IPS DF 6.9 (cell line): ENCODE data around the gene TOR1B.
A peak's percentile ranks its signal among the peaks of the same experiment; 100 is the strongest.
"Not testable (repeated sequence)": the region's sequence is repeated elsewhere in the genome, so short reads cannot be mapped to it uniquely, and the experiment has no call there.

Source experiments
- DNase-seq: peaks from one replicate; pipeline ENCODE4 v3.0.0-alpha.2; 2013; ENCODE audit warnings: low read depth, low spot score
- H3K27ac ChIP-seq: one replicate; pipeline ENCODE4 v1.5.1; 2013; ENCODE audit warnings: low read length, control low read depth
- H3K27me3 ChIP-seq: 2 replicates; pipeline ENCODE4 v1.6.1; 2013; ENCODE audit warnings: mild to moderate bottlenecking, low read length; ENCODE audit not compliant: control insufficient read depth, insufficient read depth
- H3K36me3 ChIP-seq: 2 replicates; pipeline ENCODE4 v1.6.1; 2013; ENCODE audit warnings: low read length; ENCODE audit not compliant: control insufficient read depth, insufficient read depth
- H3K4me1 ChIP-seq: 2 replicates; pipeline ENCODE4 v1.6.1; 2013; ENCODE audit warnings: low read length; ENCODE audit not compliant: control insufficient read depth, insufficient read depth
- H3K4me3 ChIP-seq: 2 replicates; pipeline ENCODE4 v1.5.1; 2013; ENCODE audit warnings: mild to moderate bottlenecking, low read length
- H3K9me3 ChIP-seq: 2 replicates; pipeline ENCODE4 v1.6.1; 2013; ENCODE audit warnings: low read length, inconsistent platforms; ENCODE audit not compliant: control insufficient read depth, insufficient read depth
- WGBS: extraction: QIAGEN DNeasy Blood & Tissue Kit; methylation state at CpG from one replicate; pipeline ENCODE4 v1.1.7; 2013; ENCODE audit warnings: mixed read lengths, missing lambda C conversion rate; ENCODE audit not compliant: insufficient read length, insufficient coverage; 5-methylcytosine and 5-hydroxymethylcytosine counted together

TOR1B gene, protein sequence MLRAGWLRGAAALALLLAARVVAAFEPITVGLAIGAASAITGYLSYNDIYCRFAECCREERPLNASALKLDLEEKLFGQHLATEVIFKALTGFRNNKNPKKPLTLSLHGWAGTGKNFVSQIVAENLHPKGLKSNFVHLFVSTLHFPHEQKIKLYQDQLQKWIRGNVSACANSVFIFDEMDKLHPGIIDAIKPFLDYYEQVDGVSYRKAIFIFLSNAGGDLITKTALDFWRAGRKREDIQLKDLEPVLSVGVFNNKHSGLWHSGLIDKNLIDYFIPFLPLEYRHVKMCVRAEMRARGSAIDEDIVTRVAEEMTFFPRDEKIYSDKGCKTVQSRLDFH

DNA sequence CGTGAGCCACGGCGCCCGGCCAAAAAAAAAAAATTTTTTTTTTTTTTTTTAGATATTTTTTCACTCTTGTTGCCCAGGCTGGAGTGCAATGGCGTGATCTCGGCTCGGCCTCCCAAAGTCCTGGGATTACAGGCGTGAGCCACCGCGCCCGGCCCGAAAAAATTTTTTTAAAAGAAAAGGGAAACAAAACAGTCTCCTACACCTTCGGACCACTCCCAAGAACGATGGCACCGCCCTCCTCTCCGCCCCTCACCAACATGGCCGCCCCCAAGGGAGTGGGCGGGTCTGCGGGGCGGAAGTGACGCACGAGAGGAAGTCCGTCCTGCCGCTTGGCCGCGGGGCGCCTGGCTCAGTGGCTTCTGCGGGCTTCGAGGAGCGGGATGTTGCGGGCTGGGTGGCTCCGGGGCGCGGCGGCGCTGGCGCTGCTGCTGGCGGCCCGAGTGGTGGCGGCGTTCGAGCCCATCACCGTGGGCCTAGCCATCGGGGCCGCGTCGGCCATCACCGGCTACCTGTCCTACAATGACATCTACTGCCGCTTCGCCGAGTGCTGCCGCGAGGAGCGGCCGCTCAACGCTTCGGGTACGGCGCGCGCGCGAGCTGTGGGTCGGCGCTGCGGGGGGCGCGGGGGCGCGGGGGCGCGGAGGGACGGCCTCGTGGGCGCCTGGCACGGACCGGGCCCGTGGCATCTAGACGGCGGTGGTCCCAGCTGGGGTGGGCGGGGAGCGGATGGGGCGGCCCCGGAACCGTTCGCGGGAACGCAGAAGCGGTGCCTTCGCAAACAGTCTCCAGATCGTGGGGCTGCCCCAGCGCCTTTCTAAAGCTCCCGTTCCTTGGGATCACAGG, at the start of gene TOR1B:
TSS of gene TOR1B (plus strand) at position 352 of the 843 bp plus-strand sequence. CDS start at position 381, 29 bp downstream.
- Histone ChIP-seq H3K9me3 (no peaks in the 10 kb centered on the region), H3K27ac (no peak within 1 kb of the TSS), H3K36me3 (no peaks in the 10 kb centered on the region), H3K4me1 (peaks cover 3% of the 10 kb centered on the region), H3K27me3 (no peaks in the 10 kb centered on the region), H3K4me3 (peak within 1 kb of the TSS; percentile 95)
- no CpG with 5 or more reads among the region's 93 CpGs for WGBS
- DNase-seq = peak; percentile 84

DNA sequence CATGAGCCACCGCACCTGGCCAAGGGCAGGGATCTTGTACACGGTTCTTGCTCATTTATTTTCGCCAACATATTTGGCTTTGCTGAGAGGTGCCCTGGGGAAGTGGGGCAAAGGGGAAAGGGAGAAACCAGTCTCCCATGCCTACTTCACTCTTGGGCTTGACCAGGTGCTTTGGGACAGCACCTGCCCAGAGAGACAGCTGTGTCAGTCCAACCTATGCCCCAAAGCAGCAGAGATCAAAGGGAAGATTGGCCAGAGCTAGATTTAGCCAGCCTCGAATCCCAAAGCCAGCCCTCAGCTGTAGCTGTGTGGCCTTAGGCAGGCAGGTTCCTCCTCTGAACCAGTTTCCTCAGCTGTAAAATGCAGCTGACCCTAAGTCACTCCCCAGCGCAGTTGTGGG, 47.8 kb upstream of the TOR1B start:
- H3K4me3 ChIP-seq = no peak overlapping the region
- no CpG with 5 or more reads among the region's 5 CpGs for WGBS
- no peaks in the 10 kb centered on the region for H3K9me3 ChIP-seq
- H3K36me3 ChIP-seq = no peaks in the 10 kb centered on the region
- no peaks in the 10 kb centered on the region for H3K27me3 ChIP-seq
- no peak overlapping the region for H3K27ac ChIP-seq
- no peak for DNase-seq
- peaks cover 2% of the 10 kb centered on the region; the same call in 1 of the 2 replicates for H3K4me1 ChIP-seq

DNA sequence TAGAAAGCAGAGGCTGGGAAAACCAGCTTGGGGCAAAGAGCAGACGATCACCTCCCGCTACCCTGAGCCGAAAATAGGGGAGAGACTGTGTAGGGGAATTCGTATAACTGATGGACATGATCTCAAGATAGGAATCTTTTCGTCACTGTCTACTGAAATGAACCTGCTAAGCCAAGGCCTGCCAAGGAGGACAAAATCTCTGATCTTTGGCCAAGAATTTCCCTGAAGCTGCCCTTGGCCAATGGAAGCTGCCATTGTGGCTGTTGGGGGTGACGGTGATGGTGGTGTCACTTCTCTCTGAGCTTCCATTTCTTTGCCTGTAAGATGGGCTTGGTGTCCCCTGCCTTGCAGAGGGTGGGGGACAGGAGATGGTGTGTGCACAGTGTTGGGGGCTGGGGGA, 46.8 kb upstream of the TOR1B start:
- no peak for DNase-seq
- no peaks in the 10 kb centered on the region for H3K27me3 ChIP-seq
- no peaks in the 10 kb centered on the region for H3K9me3 ChIP-seq
- no peaks in the 10 kb centered on the region for H3K36me3 ChIP-seq
- peaks cover 2% of the 10 kb centered on the region; the same call in 1 of the 2 replicates for H3K4me1 ChIP-seq
- H3K4me3 ChIP-seq = no peak overlapping the region
- no CpG with 5 or more reads among the region's 6 CpGs for WGBS
- H3K27ac ChIP-seq = no peak overlapping the region

DNA sequence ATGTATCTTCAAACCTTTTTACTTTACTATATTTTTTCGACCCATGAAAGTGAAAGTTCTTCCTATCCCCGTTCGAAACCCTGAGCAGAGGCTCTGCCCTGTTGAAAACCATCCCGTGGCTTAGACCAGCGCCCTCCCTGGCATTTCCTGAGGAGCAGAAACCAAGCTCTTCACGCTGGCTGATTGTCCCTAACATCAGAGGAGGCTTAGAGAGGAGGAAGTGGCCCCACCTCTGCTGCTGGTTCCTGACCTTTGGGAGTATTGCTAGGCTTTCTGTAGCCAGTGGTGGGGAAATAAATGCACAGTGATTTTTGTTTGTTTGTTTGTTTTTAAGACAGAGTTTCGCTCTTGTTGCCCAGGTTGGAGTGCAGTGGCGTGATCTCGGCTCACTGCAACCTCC, 45.9 kb upstream of the TOR1B start:
- Histone ChIP-seq H3K27me3 (no peaks in the 10 kb centered on the region), H3K4me1 (peaks cover 2% of the 10 kb centered on the region; the same call in 1 of the 2 replicates), H3K27ac (no peak overlapping the region), H3K4me3 (no peak overlapping the region), H3K9me3 (no peaks in the 10 kb centered on the region), H3K36me3 (no peaks in the 10 kb centered on the region)
- WGBS = no CpG with 5 or more reads among the region's 9 CpGs
- no peak for DNase-seq

DNA sequence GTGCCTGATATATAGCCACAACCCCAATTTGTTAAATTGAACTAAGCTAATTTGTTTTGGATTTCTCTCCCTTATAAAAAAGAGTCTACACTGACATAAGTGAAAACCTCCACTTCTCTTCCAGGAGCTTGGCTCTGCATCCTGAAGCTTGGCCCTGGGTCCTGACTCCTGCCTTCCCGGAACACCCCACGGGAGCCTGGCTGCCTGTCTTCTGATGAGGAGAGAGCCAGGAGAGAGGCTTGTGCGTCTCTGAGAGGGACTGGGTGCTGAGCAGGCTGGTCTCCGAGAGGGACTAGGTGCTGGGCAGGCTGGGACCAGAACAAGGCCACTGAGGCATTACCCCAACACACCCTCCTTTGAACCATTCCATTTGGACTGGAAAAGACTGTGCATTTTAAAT, 43.7 kb upstream of the TOR1B start:
- H3K4me3 ChIP-seq = no peak overlapping the region
- WGBS = no CpG with 5 or more reads among the region's 4 CpGs
- H3K36me3 ChIP-seq = no peaks in the 10 kb centered on the region
- no peak for DNase-seq
- no peaks in the 10 kb centered on the region for H3K4me1 ChIP-seq
- no peaks in the 10 kb centered on the region for H3K9me3 ChIP-seq
- H3K27me3 ChIP-seq = no peaks in the 10 kb centered on the region
- no peak overlapping the region for H3K27ac ChIP-seq

DNA sequence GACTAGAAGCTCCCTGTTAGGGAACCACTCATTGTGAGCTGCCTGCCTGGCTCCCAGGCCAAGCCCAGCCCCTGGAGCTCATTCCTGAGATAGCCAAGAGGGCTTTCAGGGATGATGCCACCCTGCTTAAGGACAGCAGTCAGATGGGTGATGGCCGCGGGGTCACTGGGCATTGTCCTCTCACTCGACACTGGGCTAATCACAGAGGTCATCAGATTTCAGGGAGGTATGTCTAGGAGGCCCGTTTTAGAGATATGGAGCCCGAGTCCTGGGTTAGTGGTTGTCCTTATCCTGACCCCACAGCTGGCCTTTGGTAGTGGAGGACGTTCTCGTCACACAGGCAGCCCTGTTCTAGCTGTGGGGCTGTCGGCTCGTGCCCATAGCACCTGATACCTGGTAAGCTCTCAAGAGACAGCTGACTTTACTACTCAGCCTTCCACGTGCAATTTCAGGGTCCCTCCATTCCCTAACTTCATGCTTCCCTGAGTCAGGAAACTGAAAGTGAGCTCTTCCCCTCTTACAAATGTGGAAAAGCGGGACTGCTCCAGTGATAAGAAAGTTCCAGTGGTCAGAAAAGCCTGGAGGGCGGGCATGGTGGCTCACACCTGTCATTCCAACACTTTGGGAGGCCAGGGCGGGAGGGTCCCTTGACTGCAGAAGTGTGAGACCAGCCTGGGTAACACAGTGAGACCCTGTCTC, 43.0 kb upstream of the TOR1B start:
- no peaks in the 10 kb centered on the region for H3K27me3 ChIP-seq
- no CpG with 5 or more reads among the region's 13 CpGs for WGBS

DNA sequence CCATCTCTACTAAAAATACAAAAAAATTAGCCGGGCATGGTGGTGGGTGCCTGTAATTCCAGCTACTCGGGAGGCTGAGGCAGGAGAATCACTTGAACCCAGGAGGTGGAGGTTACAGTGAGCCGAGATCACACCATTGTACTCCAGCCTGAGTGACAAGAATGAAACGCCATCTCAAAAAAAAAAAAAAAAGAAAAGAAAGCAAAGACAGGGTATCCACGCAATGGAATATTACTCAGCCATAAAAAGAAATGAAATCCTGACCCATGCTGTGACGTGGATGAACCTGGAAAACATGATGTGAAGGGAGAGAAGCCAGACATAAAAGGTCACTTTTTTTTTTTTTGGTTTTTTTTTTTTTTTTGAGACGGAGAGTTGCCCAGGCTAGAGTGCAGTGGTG, 42.2 kb upstream of the TOR1B start:
- H3K4me1 ChIP-seq, H3K27me3 ChIP-seq: not testable (repeated sequence)

More for the DNA sequence above, 43.0 kb upstream of the TOR1B start:
- Histone ChIP-seq H3K27ac (no peak overlapping the region), H3K36me3 (no peaks in the 10 kb centered on the region), H3K4me1 (no peaks in the 10 kb centered on the region), H3K9me3 (no peaks in the 10 kb centered on the region), H3K4me3 (no peak overlapping the region)
- no peak for DNase-seq

DNA sequence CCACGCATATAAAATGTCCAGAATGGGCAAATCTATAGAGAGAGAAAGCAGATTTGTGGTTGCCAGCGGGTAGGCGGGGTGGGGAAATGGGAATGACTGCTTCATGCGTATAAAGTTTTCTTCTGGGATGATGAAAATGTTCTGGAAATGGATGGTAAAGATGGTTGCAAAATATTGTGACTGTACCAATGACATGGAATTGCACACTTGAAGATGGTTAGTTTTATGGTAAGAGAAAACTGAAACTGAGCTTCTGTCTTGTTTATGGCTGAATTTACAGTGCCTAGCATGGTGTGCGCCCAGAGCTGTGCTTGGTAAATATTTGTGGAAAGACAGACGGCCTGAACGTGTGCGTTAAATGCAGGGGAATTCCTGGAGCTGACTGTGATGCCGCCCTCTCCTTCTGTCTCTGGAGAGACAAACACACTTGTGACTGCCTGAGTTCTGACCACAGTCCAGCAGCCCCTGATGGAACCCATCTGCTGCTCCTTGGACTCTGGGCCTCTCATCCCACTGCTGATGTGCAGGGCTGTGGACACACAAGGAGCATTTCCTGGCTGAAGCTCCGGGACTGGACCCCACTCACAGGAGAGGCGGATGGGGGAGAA, 41.6 kb upstream of the TOR1B start:
- H3K9me3 ChIP-seq = no peaks in the 10 kb centered on the region
- no CpG with 5 or more reads among the region's 11 CpGs for WGBS
- H3K4me3 ChIP-seq = no peak overlapping the region
- no peaks in the 10 kb centered on the region for H3K36me3 ChIP-seq
- no peaks in the 10 kb centered on the region for H3K27me3 ChIP-seq
- no peak overlapping the region for H3K27ac ChIP-seq
- DNase-seq = no peak
- H3K4me1 ChIP-seq = no peaks in the 10 kb centered on the region

More for the DNA sequence above, 42.2 kb upstream of the TOR1B start:
- not testable (repeated sequence) for DNase-seq, H3K27ac ChIP-seq, H3K9me3 ChIP-seq, H3K36me3 ChIP-seq, H3K4me3 ChIP-seq
- WGBS = no CpG with 5 or more reads among the region's 7 CpGs

DNA sequence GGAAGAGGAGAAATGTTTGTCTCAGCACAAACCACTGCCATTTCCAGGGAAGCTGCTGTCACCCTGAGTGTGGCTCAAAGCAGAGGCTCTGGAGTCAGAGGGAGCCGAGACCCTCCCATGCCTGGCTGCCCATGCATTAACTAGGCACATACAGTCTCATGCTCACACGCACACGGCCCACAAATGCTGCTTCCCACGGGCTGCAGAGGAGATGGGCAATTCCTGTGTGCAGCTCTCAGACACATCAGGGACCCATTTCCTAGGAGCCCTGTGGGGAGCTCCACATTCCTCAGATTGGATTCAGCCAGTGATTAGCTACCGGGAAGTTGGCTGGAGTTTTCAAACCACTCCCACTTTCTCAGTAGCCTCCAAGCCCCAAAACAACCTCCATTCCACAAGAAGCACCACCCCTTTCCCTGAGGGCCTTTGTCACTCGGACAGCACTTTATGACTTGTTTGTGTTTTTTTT, 41.0 kb upstream of the TOR1B start:
- H3K9me3 ChIP-seq = no peaks in the 10 kb centered on the region
- no peaks in the 10 kb centered on the region for H3K27me3 ChIP-seq
- H3K27ac ChIP-seq = no peak overlapping the region
- no peak for DNase-seq
- H3K36me3 ChIP-seq = no peaks in the 10 kb centered on the region
- no peaks in the 10 kb centered on the region for H3K4me1 ChIP-seq
- no CpG with 5 or more reads among the region's 6 CpGs for WGBS
- no peak overlapping the region for H3K4me3 ChIP-seq
